Adrenal gland (tissue), 12 donors: ENCODE data around the gene ZBTB4. TPM values are rescaled to one million over a fixed set of nuclear protein-coding genes. Genes with fewer than 3 reads are reported as not detected.
"Not testable (repeated sequence)": the region's sequence is repeated elsewhere in the genome, so short reads cannot be mapped to it uniquely, and the experiment has no call there.

ENCODE experiments used
- DNase-seq, 7 donors: peaks; one replicate each; pipeline ENCODE4 v3.0.0-alpha.2; 2019 to 2020
- H3K27ac ChIP-seq, 5 donors: fragments of 200-600 bp; sonication (generic) in 4 of 5; 1 replicate in 3 of 5; 2 replicates in 2 of 5; pipeline versions ENCODE4 v1.5.1 to v1.8.0; 2016 to 2020; ENCODE audit warnings: mild to moderate bottlenecking in 1 of 5
- H3K27me3 ChIP-seq: fragments of 200-600 bp; 2 replicates; pipeline ENCODE4 v1.8.0; 2021
- H3K36me3 ChIP-seq, 2 donors: fragments of 200-600 bp; replicated peaks in 1 of 2; 1 replicate in 1 of 2; 2 replicates in 1 of 2; pipeline versions ENCODE4 v1.5.1 to v1.8.0; 2018 to 2022
- H3K4me1 ChIP-seq, 2 donors: fragments of 200-600 bp; replicated peaks in 1 of 2; 1 replicate in 1 of 2; 2 replicates in 1 of 2; pipeline versions ENCODE4 v1.5.1 to v1.8.0; 2018 to 2021
- H3K4me3 ChIP-seq, 4 donors: fragments of 200-600 bp; sonication (generic) in 3 of 4; one replicate each; pipeline ENCODE4 v1.5.1; 2016 to 2018
- H3K9me3 ChIP-seq, 3 donors: fragments of 200-600 bp; sonication (generic) in 1 of 3; replicated peaks in 1 of 3; 1 replicate in 2 of 3; 2 replicates in 1 of 3; pipeline versions ENCODE4 v1.5.1 to v1.8.0; 2016 to 2021
- CTCF ChIP-seq, 6 experiments: fragments of 450-650 bp in 4 of 6; fragments of 200-600 bp in 2 of 6; sonication (generic) in 1 of 6; IDR thresholded peaks; 1 replicate in 5 of 6; 2 replicates in 1 of 6; pipeline versions ENCODE4 v1.5.1 to v1.8.0; 2016 to 2021; ENCODE audit warnings: antibody characterized with exemption in 6 of 6, mild to moderate bottlenecking in 2 of 6, moderate library complexity in 1 of 6
- POLR2A ChIP-seq, 2 donors: fragments of 450-650 bp; IDR thresholded peaks; one replicate each; pipeline ENCODE4 v1.6.1; 2017; ENCODE audit warnings: antibody characterized with exemption in 2 of 2, mild to moderate bottlenecking in 2 of 2, moderate library complexity in 1 of 2
- WGBS, 4 donors: extraction: QIAGEN DNeasy Blood & Tissue Kit in 2 of 4; methylation state at CpG; one replicate each; pipeline versions ENCODE4 v1.1.5 to v1.1.7; 2013 to 2017; 5-methylcytosine and 5-hydroxymethylcytosine counted together
- intact Hi-C, 2 donors: fragments of 100-400 bp; cut with DNase I; formaldehyde crosslinking; loops; one replicate each; pipeline versions ENCODE4 v1.14.1 to v1.15.0; 2022 to 2023
- polyA plus RNA-seq, 3 donors: library from polyadenylated mRNA; stranded (reverse); fragments of 200-250 nt in 2 of 3; fragments of 350-450 nt in 1 of 3; fragmentation: Illumina TruSeq in 1 of 3; extraction: RNeasy Lipid Tissue Mini Kit (QIAGEN cat#74804) in 1 of 3; gene quantifications; one replicate each; pipeline ENCODE4 v1.2.3, GENCODE V29; 2013 to 2014
- total RNA-seq, 9 donors: library from RNA; depleted of rRNA in 4 of 9; stranded (reverse); fragments of >200 nt in 4 of 9; fragments of 120-200 nt in 1 of 9; fragmentation: NEBNext Ultra II Directional in 1 of 9; extraction: Animal tissue kit (Norgen Biotek cat#: 25700) in 1 of 9; gene quantifications; one replicate each; pipeline versions ENCODE4 v1.1.0 to v1.2.4, GENCODE V29; 2013 to 2023
- donor health status: healthy with polysubstance abuse.
- donor health status: Bipolar disorder and iron deficiency.
- donor health status: DM: yes; HTN: yes; CAD: no.
- donor health status: DM: no; HTN: no; CAD: no.
- donor health status: DM: no; HTN: no; CAD: no.
- donor health status: DM: yes; HTN: yes; CAD: no.

ZBTB4 gene
- total and polyA plus RNA-seq, 12 donors: 16.6 to 111 (median 66.5) TPM

GRCh38 chr17:7471729-7472128 is 7.7 kb downstream of the ZBTB4 start:
- intact Hi-C loops: no loop called here
- WGBS, 4 donors: 73 to 87% (median 84%) methylated on average over 2 of the region's 2 CpGs

GRCh38 chr17:7470457-7470973 is 8.9 kb downstream of the ZBTB4 start:
- H3K27me3 ChIP-seq, intact Hi-C loops, H3K4me3 ChIP-seq, H3K9me3 ChIP-seq, H3K36me3 ChIP-seq: not testable (repeated sequence)
- peak; percentile 66 to 88 (median 80) for DNase-seq
- peak in 1 of 2 donors; percentile 15 for TF ChIP-seq POLR2A (IDR thresholded peaks at IDR 0.05)
- TF ChIP-seq CTCF (IDR thresholded peaks at IDR 0.05): peak in 1 of 6 experiments; percentile 20
- peaks cover 38 to 59% of the 10 kb centered on the region in 2 donors for H3K4me1 ChIP-seq
- 49 to 65% (median 54%) methylated on average over 7 to 8 of the region's 8 CpGs for WGBS, 4 donors
- H3K27ac ChIP-seq: peak overlapping the region; percentile 76 to 91 (median 82)

More at GRCh38 chr17:7471729-7472128, 7.7 kb downstream of the ZBTB4 start:
- peaks cover 39 to 60% of the 10 kb centered on the region in 2 donors for H3K4me1 ChIP-seq
- no peak for DNase-seq
- no peak for TF ChIP-seq CTCF (IDR thresholded peaks at IDR 0.05)
- no peak for TF ChIP-seq POLR2A (IDR thresholded peaks at IDR 0.05)
- peak overlapping the region in 4 of 5 donors; percentile 7 to 80 (median 43) for H3K27ac ChIP-seq
- H3K27me3 ChIP-seq: no peaks in the 10 kb centered on the region
- H3K9me3 ChIP-seq: no peaks in the 10 kb centered on the region
- no peaks in the 10 kb centered on the region for H3K36me3 ChIP-seq
- no peak overlapping the region for H3K4me3 ChIP-seq

GRCh38 chr17:7469843-7470242 is 9.6 kb downstream of the ZBTB4 start:
- 86 to 92% (median 89%) methylated on average over 12 of the region's 12 CpGs for WGBS, 4 donors
- Histone ChIP-seq H3K27ac (peak overlapping the region in 4 of 5 donors; percentile 72 to 91 (median 79)), H3K36me3 (peaks cover 0 to 14% of the 10 kb centered on the region in 2 donors), H3K4me1 (peaks cover 32 to 53% of the 10 kb centered on the region in 2 donors)
- H3K9me3 ChIP-seq, DNase-seq, H3K27me3 ChIP-seq, H3K4me3 ChIP-seq, intact Hi-C loops: not testable (repeated sequence)

GRCh38 chr17:7468804-7469389 is 10.5 kb downstream of the ZBTB4 start:
- Histone ChIP-seq H3K4me1 (peaks cover 32 to 47% of the 10 kb centered on the region in 2 donors), H3K27me3 (no peaks in the 10 kb centered on the region), H3K27ac (peak overlapping the region in 1 of 5 donors; percentile 57), H3K4me3 (no peak overlapping the region), H3K36me3 (peaks cover 0 to 20% of the 10 kb centered on the region in 2 donors), H3K9me3 (no peaks in the 10 kb centered on the region)
- WGBS, 4 donors: 76 to 88% (median 80%) methylated on average over 11 to 12 of the region's 12 CpGs
- intact Hi-C loops: no loop called here
- TF ChIP-seq CTCF (IDR thresholded peaks at IDR 0.05) (no peak), POLR2A (IDR thresholded peaks at IDR 0.05) (no peak)
- DNase-seq: no peak
